Endometrial microvascular endothelial cells (primary cell): ENCODE data around the gene FIGLA. TPM values are rescaled to one million over a fixed set of nuclear protein-coding genes. Genes with fewer than 3 reads are reported as not detected.

ENCODE experiments used
- in situ Hi-C: cut with HindIII; loops from 2 replicates; pipeline ENCODE4 v1.10.0; 2017; ENCODE audit warnings: low sequenced_read_pairs, low pct_unique_long_range_greater_than_20kb; ENCODE audit errors: inconsistent ontology term
- total RNA-seq: library from RNA; depleted of rRNA; stranded (reverse); fragments of >200 nt; gene quantifications from one replicate; pipeline ENCODE4 v1.2.3, GENCODE V29; 2015; ENCODE audit errors: inconsistent ontology term

The FIGLA gene
- total RNA-seq, 1 donor from 2014 or later = not detected

DNA sequence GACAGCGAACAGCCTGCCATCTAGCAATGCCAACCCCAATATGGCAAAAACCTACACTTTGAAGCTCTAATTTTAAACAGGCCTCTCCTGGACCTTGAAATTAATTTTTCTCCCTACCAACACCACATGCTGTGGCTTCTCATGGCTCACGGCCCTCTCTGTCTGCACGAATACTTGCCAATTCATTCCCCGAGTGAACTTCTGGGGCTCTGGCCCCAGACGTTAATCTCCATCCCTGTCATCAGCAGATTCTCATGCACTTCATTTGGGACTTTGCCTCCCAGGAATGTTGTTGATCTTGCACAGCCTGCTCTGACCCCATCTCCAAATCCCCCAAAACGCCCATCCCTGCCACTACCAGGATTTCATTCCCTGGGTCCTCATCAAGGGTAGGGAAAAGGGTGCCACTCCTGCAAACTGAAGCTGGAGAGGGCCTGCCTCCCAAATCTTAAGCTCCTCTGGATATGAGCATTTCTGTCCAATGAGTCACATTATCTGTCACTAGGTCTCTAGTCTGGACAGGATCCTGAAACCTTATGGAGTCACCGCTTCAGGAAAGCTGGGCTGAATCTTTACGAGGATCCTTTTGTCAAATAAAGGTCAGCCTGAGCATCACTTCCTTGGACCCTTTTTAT, 10.4 kb downstream of the FIGLA start:
- in situ Hi-C loops = no loop called here

DNA sequence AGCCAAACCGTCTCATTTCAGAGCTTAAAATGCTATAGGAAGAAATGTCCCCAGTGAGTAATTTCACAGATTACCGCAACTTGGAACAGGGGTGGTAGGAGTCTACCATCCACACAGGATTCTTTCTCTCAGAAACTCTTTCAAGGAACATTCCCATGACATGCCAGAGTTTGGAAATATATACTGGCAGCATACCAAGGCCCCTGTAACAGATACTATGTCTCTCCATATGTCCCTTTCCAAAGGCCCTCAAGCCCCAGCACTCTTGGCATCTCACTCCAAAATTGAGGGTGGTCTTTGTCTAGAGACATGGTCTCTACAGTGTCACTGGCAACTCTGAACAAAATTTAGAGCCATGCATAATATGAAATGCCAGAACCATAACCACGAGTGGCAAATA, 11.0 kb downstream of the FIGLA start:
- in situ Hi-C loops = no loop called here

- in situ Hi-C loops = no loop called here
Measured at GRCh38 chr2:70778676-70779075, 11.8 kb downstream of the FIGLA start.

- in situ Hi-C loops = no loop called here
Measured at GRCh38 chr2:70777450-70777849, 13.0 kb downstream of the FIGLA start.

DNA sequence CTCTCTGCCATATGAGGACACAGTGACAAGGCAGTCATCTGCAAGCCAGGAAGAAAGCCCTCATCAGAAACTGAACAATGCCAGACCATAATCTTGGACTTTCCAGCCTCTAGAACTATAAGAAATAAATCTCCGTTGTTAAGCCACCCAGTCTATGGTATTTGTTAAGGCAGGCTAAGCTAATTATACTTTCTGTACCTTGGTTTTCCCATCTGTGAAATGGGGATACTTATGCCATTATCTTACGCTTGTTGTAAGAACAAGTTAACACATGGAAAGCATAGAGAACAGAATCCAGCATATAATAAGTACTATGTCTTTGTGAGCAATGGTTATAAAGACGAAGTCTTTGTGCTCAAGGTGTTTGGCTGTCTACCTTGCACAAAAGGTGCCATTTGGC, 14.2 kb downstream of the FIGLA start:
- in situ Hi-C loops = no loop called here

DNA sequence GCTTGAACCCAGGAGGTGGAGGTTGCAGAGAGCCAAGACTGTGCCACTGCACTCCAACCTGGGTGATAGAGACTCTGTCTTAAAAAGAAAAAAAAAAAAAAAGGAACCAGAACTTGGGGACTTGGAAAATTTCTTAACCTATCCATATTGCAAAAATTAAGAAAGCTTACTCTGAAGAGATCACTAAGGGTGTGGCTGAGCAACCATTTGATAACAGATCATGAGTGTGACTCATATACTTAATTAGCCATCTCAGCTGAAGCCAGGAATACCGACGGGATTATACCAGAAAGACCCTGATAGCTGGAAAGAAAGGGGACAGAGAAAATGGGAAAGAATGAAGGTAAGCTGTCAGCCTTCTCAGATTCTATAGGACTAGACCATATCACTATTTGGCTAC, 15.3 kb downstream of the FIGLA start:
- in situ Hi-C loops = no loop called here

DNA sequence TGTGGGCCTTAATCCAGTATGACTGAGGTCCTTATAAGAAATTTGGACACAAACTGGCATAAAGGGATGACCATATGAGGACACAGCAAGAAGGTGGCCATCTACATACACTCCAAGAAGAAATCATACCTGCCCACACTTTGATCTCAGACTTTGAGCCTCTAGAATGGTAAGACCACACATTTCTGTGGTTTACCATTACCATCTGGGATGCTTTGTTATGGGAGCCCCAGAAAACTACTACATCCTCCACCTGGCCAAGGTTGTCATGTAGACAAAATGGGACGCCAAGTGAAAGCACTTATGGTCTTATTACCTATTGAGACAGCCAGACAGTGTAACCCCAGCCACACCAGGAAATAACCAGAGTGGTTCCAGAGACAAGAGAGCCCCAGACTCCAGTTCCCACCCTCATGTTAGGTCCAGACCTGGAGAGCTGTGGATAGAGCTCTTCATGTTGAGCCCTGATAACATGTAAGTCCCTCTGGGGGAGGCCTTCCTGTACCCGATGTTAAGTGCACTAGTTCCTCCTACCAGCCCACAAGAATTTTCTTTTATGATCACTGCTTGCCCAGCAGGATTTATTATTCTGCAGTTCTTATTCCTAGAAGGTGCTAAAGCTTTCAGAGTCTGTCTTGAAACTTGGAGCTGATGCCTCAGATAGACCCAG, 17.8 kb downstream of the FIGLA start:
- in situ Hi-C loops = no loop called here

- in situ Hi-C loops = no loop called here
Measured at GRCh38 chr2:70771446-70771845, 19.0 kb downstream of the FIGLA start.

DNA sequence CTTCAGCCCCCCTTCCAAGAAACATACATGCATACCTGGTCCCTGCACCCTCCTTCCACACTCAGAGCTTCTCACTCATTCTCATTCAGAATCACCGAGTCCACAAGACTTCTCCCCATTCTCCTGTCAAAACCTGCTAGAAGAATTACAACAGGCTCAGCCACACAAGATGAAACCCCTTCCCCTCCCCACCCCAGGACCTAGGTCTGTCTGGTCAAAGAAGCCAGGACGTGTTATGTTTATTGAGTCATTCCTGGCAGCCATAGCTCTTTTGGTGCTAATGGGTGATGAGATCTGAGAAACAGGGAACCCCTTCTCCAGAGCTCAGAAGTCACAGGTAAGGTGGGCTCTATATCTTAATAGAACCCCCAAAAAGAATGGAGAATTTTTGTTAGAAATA, 21.0 kb downstream of the FIGLA start:
- in situ Hi-C loops = no loop called here

DNA sequence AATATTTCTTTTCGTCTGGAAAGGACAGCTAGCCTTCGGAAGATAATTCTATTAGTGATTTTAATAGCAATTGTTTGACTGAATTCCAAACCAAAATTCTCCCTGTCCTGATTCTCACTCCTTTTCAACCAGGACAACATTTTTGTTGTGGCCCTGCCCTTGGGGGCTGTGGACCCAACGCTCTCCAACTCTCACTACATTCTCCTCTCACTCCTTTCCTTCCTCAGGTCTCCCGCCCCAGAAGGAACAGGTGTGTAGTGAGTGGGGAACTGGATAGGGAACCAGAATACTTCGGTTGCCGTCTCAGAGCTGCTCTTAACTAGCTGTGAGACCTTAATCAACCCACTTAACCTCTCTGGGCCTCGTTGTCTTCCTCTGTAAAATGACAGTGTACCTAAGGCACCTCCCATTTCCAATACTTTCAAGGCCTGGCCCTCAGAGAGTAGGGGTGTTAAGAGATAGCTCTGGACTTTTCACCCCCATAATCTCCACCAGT, 21.8 kb downstream of the FIGLA start:
- in situ Hi-C loops = no loop called here

GRCh38 chr2:70767699-70768589, 22.5 kb downstream of the FIGLA start, which contains the start of gene ADD2:
ADD2 (minus strand) TSS chr2:70768200; CDS start chr2:70706408, 61,792 bp downstream.
- in situ Hi-C loops = no loop called here

DNA sequence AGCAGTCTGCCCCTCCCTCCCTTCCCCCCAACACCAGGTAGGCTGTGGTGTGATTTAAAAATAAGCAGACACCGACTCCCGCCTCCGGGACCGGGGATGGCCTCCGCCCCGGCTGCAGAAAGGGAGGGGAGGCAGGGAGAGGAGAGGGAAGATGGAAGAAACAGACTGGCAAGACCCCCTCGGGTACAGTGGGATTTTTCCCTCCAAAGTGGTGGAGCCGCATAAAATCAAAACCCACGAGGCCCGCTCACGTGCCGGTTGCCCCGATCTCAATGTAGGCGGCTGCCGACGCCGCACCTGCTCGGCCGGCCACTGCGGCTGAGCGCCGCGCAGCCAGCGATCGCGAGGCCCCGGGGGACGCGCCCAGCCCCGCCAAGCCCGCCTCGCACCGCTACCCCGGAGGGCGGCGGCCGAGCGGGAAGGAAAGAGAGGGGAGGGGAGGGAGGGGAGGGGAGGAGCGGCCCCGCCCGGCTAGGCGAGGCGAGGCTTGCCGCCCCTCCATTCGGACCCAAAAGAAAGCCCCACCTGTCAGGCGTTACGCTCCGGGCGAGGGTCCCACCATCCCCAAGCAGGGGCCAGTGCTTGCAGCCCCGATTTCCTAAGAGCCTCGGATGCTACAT, 23.3 kb downstream of the FIGLA start:
- in situ Hi-C loops = no loop called here

DNA sequence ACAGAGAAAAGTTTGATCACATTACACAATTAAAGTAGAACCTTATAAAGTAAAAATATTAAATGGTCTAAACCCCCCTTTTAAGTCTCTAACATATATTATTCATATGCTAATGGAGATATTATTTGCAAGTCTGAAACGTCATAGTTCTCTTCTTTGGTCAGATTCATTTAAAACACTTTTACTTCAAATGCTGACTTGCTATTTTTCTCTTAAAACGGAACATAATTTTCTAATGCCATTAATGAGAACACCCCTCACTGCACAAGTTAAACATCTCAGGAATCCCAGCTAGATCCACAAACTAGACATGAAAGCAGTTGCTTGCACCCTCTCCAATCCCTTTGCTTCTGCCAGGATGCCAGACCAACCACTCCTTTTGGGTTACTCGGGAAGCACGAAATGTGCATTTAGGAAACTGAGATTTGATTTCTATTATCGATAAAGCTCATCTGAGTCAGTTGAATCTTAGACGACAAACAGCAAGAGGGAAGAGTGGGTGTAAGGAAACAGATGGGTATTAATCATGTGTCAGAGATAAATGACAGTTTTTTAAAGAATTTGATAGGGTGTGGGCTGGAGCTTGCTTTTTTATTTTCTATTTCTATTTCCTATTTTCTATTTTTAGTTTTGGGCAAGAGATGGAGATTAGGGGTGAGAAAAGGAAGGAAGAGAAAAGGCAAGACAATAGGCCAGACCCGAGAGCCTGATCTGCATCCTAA, 23.9 kb downstream of the FIGLA start:
- in situ Hi-C loops = no loop called here

DNA sequence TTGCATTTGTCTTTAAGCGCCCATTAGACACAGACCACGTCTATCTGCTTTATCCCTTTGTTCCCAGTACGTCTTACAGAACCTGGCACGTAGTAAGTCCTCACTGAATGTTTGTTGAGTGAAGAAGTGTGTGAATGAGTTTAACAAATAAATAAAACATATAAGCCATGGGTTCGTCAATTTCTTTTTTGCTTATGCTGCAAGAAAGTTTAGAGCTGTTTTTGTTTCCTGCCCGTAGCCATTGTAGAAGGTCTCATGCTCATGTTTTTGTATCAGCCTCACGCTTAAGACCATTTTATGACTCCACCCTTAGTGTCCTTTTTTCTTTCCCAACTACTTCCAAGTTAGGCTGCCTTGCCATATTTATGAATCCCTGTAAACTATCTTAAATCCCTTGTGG, 24.9 kb downstream of the FIGLA start:
- in situ Hi-C loops = no loop called here

DNA sequence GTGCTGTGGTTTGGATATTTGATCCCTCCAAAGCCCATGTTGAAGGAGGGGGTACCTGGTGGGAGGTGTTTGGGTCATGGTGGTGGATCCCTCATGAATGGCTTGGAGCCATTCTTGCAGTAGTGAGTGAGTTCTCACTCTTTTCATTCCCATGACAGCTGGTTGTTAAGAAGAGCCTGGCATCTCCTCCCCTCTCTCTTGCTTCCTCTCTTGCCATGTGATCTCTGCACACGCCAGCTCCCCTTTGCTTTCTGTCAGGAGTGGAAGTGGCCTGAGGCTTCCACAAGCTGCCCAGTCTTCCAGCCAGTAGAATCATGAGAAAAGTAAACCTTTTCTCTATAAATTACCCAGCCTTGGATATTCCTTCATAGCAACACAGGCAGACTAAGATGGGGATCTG, 31.0 kb downstream of the FIGLA start:
- in situ Hi-C loops = no loop called here

GRCh38 chr2:70757966-70758365, 32.5 kb downstream of the FIGLA start:
- in situ Hi-C loops = no loop called here

DNA sequence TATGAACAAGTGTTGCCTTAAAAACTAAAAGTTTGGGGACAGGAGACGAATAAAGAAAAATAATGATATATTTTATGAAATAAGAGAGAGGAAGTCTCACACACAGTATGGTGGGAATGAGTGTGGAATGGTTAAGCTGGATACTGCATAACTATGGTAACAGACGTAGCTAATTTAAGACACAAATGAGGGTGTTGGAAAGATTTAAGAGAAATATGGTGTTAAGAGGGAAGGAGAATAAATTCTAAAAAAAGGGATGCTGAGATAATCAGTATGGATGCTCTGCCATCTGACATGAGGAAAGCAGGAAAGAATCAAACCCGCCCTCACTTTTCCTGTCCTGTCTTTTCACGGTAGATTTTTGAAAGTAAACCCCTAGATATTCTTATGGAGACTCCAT, 33.1 kb downstream of the FIGLA start:
- in situ Hi-C loops = no loop called here

GRCh38 chr2:70756128-70756527, 34.3 kb downstream of the FIGLA start:
- in situ Hi-C loops = no loop called here

DNA sequence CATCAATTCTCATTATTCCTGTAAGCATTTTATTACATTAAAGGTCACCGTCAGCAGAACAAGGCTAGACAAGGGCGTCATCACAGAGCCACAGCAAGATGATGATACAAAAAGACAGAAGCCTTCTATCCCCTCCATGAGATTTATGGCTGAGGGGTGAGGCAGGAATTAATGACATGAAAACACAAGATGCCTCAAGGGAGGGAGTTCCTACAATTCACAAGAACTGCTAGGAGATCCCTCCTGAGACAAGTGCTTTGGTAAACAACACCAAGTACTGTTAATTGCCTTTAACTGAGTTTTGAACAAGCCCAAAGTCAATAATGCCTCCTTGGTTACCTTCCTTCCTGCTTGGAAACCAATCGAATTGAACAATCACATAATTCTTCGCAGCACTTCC, 36.5 kb downstream of the FIGLA start:
- in situ Hi-C loops = no loop called here
